OCI-LY7 (cell line): Measurements from ENCODE around the gene LRP2. TPM values are rescaled to one million over a fixed set of nuclear protein-coding genes. Genes with fewer than 3 reads are reported as not detected.

Source experiments
- BruUV-seq: library from RNA; stranded (reverse); fragments of 400-500 nt; replicated peaks from 2 replicates; lab custom pipeline; 2021; lab: Mats Ljungman, UMichigan
- CTCF ChIA-PET: fragments of 300-600 bp; sonication (Branson Sonifier 250); formaldehyde crosslinking; loops from one replicate; lab custom pipeline; 2022; ENCODE audit warnings: antibody characterized with exemption; ENCODE audit not compliant: unreplicated experiment; lab: Charles Lee
- POLR2A ChIA-PET: fragments of 300-600 bp; sonication (Branson Sonifier 250); formaldehyde crosslinking; loops from one replicate; lab custom pipeline; 2022; ENCODE audit warnings: antibody characterized with exemption; lab: Charles Lee
- DNase-seq: peaks from one replicate; pipeline ENCODE4 v3.0.0-alpha.2; 2015; ENCODE audit warnings: low spot score
- H2AFZ ChIP-seq: fragments of 200-600 bp; sonication (generic), shearing (Covaris generic); 2 replicates; pipeline ENCODE4 v1.6.1; 2014; ENCODE audit warnings: mild to moderate bottlenecking, antibody characterized with exemption, low read length, moderate library complexity
- H3K27ac ChIP-seq: fragments of 200-600 bp; sonication (generic); 2 replicates; pipeline ENCODE4 v1.5.1; 2014; ENCODE audit warnings: mixed run types, low read depth, mild to moderate bottlenecking, moderate library complexity, low read length, inconsistent platforms; ENCODE audit not compliant: poor library complexity, severe bottlenecking
- H3K36me3 ChIP-seq: fragments of 200-600 bp; sonication (generic); 2 replicates; pipeline ENCODE4 v1.6.1; 2014; ENCODE audit warnings: mild to moderate bottlenecking, antibody characterized with exemption, low read length, moderate library complexity, mixed read lengths; ENCODE audit not compliant: insufficient read depth
- H3K4me1 ChIP-seq: fragments of 200-600 bp; sonication (generic); 2 replicates; pipeline ENCODE4 v1.5.1; 2014; ENCODE audit warnings: mild to moderate bottlenecking, low read length; ENCODE audit not compliant: insufficient read depth, poor library complexity, severe bottlenecking
- H3K4me2 ChIP-seq: fragments of 200-600 bp; sonication (generic); 2 replicates; pipeline ENCODE4 v1.6.1; 2014; ENCODE audit warnings: mild to moderate bottlenecking, low read length
- H3K4me3 ChIP-seq: fragments of 200-600 bp; sonication (generic); 2 replicates; pipeline ENCODE4 v1.5.1; 2014; ENCODE audit warnings: mild to moderate bottlenecking, low read depth, low read length; ENCODE audit not compliant: poor library complexity, severe bottlenecking
- H3K79me2 ChIP-seq: fragments of 200-600 bp; sonication (generic); 2 replicates; pipeline ENCODE4 v1.6.1; 2016; ENCODE audit warnings: low read depth, mild to moderate bottlenecking, low read length, moderate library complexity, mixed read lengths; ENCODE audit not compliant: insufficient read depth
- H3K9me2 ChIP-seq: fragments of 200-600 bp; sonication (generic); 2 replicates; pipeline ENCODE4 v1.6.1; 2016; ENCODE audit warnings: mild to moderate bottlenecking, low read length, mixed read lengths; ENCODE audit not compliant: insufficient read depth
- H3K9me3 ChIP-seq: fragments of 200-600 bp; sonication (generic); 2 replicates; pipeline ENCODE4 v1.6.1; 2014; ENCODE audit warnings: mild to moderate bottlenecking, mixed run types, low read length, mixed read lengths
- H4K20me1 ChIP-seq: fragments of 200-600 bp; sonication (generic); 2 replicates; pipeline ENCODE4 v1.6.1; 2014; ENCODE audit warnings: mild to moderate bottlenecking, antibody characterized with exemption, low read length, moderate library complexity, mixed read lengths; ENCODE audit not compliant: insufficient read depth
- CTCF ChIP-seq: fragments of 200-600 bp; sonication (generic); conservative IDR thresholded peaks from 2 replicates; pipeline ENCODE4 v1.5.1; 2014; ENCODE audit warnings: mild to moderate bottlenecking, antibody characterized with exemption, low read length, moderate library complexity, mixed read lengths
- EZH2phosphoT487 ChIP-seq: fragments of 200-600 bp; sonication (generic); IDR thresholded peaks from 2 replicates; pipeline ENCODE4 v1.6.1; 2018; ENCODE audit warnings: low read depth, borderline replicate concordance, mild to moderate bottlenecking, mixed run types, antibody characterized with exemption, low read length, moderate library complexity, mixed read lengths
- intact Hi-C: fragments of 100-400 bp; cut with micrococcal nuclease; formaldehyde crosslinking; loops from one replicate; pipeline ENCODE4 v1.10.0; 2022; ENCODE audit not compliant: unreplicated experiment
- total RNA-seq, 2 experiments: library from RNA; depleted of rRNA in 1 of 2; stranded (reverse); fragments of >200 nt in 1 of 2; shearing (Covaris generic) in 1 of 2; gene quantifications; 2 replicates each; pipeline ENCODE4 v1.2.3, GENCODE V29; 2014 to 2022

LRP2 gene
- total RNA-seq, 2 experiments from 2014 or later = 0.89 TPM; not detected in 1

- Histone ChIP-seq H4K20me1 (no peaks in the 10 kb centered on the region), H3K9me2 (no peaks in the 10 kb centered on the region), H3K9me3 (no peaks in the 10 kb centered on the region), H3K27ac (no peak overlapping the region), H3K36me3 (no peaks in the 10 kb centered on the region), H3K79me2 (no peaks in the 10 kb centered on the region), H2AFZ (no peak overlapping the region), H3K4me2 (no peak overlapping the region), H3K4me1 (no peaks in the 10 kb centered on the region), H3K4me3 (no peak overlapping the region)
- TF ChIP-seq EZH2phosphoT487 (no peak), CTCF (no peak)
- ChIA-PET POLR2A (interaction anchor here (0.5 to 1.1 kb wide), 4 partner anchors 13 to 603 kb away, joined by 3 to 4 read pairs (median 3); no protein-coding TSS in a partner anchor), CTCF (no interaction called here)
- intact Hi-C loops = no loop called here
- DNase-seq = no peak
- no TSS peak for BruUV-seq
These were observed 268.8 kb downstream of the LRP2 start for GRCh38 chr2:169093535-169093934.

GRCh38 chr2:169091761-169092519 is 270.4 kb downstream of the LRP2 start:
- Histone ChIP-seq H3K4me3 (no peak overlapping the region), H4K20me1 (no peaks in the 10 kb centered on the region), H3K9me3 (no peaks in the 10 kb centered on the region), H3K9me2 (no peaks in the 10 kb centered on the region), H3K4me1 (no peaks in the 10 kb centered on the region), H3K79me2 (no peaks in the 10 kb centered on the region), H3K4me2 (no peak overlapping the region), H2AFZ (no peak overlapping the region), H3K27ac (no peak overlapping the region), H3K36me3 (no peaks in the 10 kb centered on the region)
- intact Hi-C loops = no loop called here
- no TSS peak for BruUV-seq
- TF ChIP-seq EZH2phosphoT487 (no peak), CTCF (no peak)
- ChIA-PET CTCF (no interaction called here), POLR2A (no interaction called here)
- no peak for DNase-seq

- no peaks in the 10 kb centered on the region for H3K9me3 ChIP-seq
- no peaks in the 10 kb centered on the region for H3K4me1 ChIP-seq
- ChIA-PET POLR2A (no interaction called here), CTCF (no interaction called here)
- no peak overlapping the region for H3K27ac ChIP-seq
- no peaks in the 10 kb centered on the region for H3K36me3 ChIP-seq
- H3K9me2 ChIP-seq = no peaks in the 10 kb centered on the region
- H2AFZ ChIP-seq = no peak overlapping the region
- no peak for DNase-seq
- no peak overlapping the region for H3K4me2 ChIP-seq
- no peaks in the 10 kb centered on the region for H4K20me1 ChIP-seq
- no peaks in the 10 kb centered on the region for H3K79me2 ChIP-seq
- no TSS peak for BruUV-seq
- intact Hi-C loops = no loop called here
- no peak overlapping the region for H3K4me3 ChIP-seq
- TF ChIP-seq CTCF (no peak), EZH2phosphoT487 (no peak)
These were observed 271.1 kb downstream of the LRP2 start for GRCh38 chr2:169091256-169091655.
